Measurements from ENCODE around the gene MDP1.
"Not testable (repeated sequence)": the region's sequence is repeated elsewhere in the genome, so short reads cannot be mapped to it uniquely, and the experiment has no call there.

Gene MDP1

GRCh38 chr14:24249230-24250021, 33.6 kb upstream of the MDP1 start:
- Histone ChIP-seq H3K4me1 (ENCODE audit: control insufficient read depth in 1 of 2, insufficient read depth in 2 of 2, low read length in 2 of 2) (no peaks in the 10 kb centered on the region), H3K27me3 (ENCODE audit: low read depth, low read length) (no peaks in the 10 kb centered on the region), H3K4me3 (ENCODE audit: low read depth in 1 of 2, low read length in 2 of 2) (no peak overlapping the region), H3K36me3 (ENCODE audit: control insufficient read depth in 1 of 2, insufficient read depth in 2 of 2, low read length in 2 of 2) (peaks cover 0 to 4% of the 10 kb centered on the region in 2 donors), H3K27ac (ENCODE audit: low read length) (no peak overlapping the region), H3K9me3 (ENCODE audit: control insufficient read depth in 1 of 2, low read length in 2 of 2) (no peaks in the 10 kb centered on the region)

- peaks cover 0 to 7% of the 10 kb centered on the region in 2 donors for H3K4me1 ChIP-seq (ENCODE audit: control insufficient read depth in 1 of 2, insufficient read depth in 2 of 2, low read length in 2 of 2)
- H3K27me3 ChIP-seq (ENCODE audit: low read depth, low read length), result no peaks in the 10 kb centered on the region
- no peak overlapping the region for H3K27ac ChIP-seq (ENCODE audit: low read length)
These were observed 31.6 kb upstream of the MDP1 start for GRCh38 chr14:24247422-24247821.

GRCh38 chr14:24246765-24247212, 30.9 kb upstream of the MDP1 start:
- Histone ChIP-seq H3K9me3 (ENCODE audit: control insufficient read depth in 1 of 2, low read length in 2 of 2) (no peaks in the 10 kb centered on the region), H3K4me3 (ENCODE audit: low read depth in 1 of 2, low read length in 2 of 2) (no peak overlapping the region), H3K27me3 (ENCODE audit: low read depth, low read length) (no peaks in the 10 kb centered on the region), H3K27ac (ENCODE audit: low read length) (no peak overlapping the region), H3K36me3 (ENCODE audit: control insufficient read depth in 1 of 2, insufficient read depth in 2 of 2, low read length in 2 of 2) (peaks cover 0 to 8% of the 10 kb centered on the region in 2 donors), H3K4me1 (ENCODE audit: control insufficient read depth in 1 of 2, insufficient read depth in 2 of 2, low read length in 2 of 2) (peaks cover 0 to 9% of the 10 kb centered on the region in 2 donors)

More at GRCh38 chr14:24247422-24247821, 31.6 kb upstream of the MDP1 start:
- H3K36me3 ChIP-seq (ENCODE audit: control insufficient read depth in 1 of 2, insufficient read depth in 2 of 2, low read length in 2 of 2), result peaks cover 4 to 5% of the 10 kb centered on the region in 2 donors
- H3K9me3 ChIP-seq (ENCODE audit: control insufficient read depth in 1 of 2, low read length in 2 of 2), result no peaks in the 10 kb centered on the region
- no peak overlapping the region for H3K4me3 ChIP-seq (ENCODE audit: low read depth in 1 of 2, low read length in 2 of 2)

- H3K4me3 ChIP-seq (ENCODE audit: low read depth in 1 of 2, low read length in 2 of 2); H3K27me3 ChIP-seq (ENCODE audit: low read depth, low read length); H3K27ac ChIP-seq (ENCODE audit: low read length); H3K9me3 ChIP-seq (ENCODE audit: control insufficient read depth in 1 of 2, low read length in 2 of 2): not testable (repeated sequence)
- H3K36me3 ChIP-seq (ENCODE audit: control insufficient read depth in 1 of 2, insufficient read depth in 2 of 2, low read length in 2 of 2), result peaks cover 7 to 16% of the 10 kb centered on the region in 2 donors
- H3K4me1 ChIP-seq (ENCODE audit: control insufficient read depth in 1 of 2, insufficient read depth in 2 of 2, low read length in 2 of 2), result peaks cover 6 to 23% of the 10 kb centered on the region in 2 donors
These were observed 29.5 kb upstream of the MDP1 start for GRCh38 chr14:24245350-24245749.

GRCh38 chr14:24243336-24243836, 27.5 kb upstream of the MDP1 start:
- Histone ChIP-seq H3K4me3 (ENCODE audit: low read depth in 1 of 2, low read length in 2 of 2) (peak overlapping the region; percentile 86 to 92), H3K4me1 (ENCODE audit: control insufficient read depth in 1 of 2, insufficient read depth in 2 of 2, low read length in 2 of 2) (peaks cover 15 to 38% of the 10 kb centered on the region in 2 donors), H3K27ac (ENCODE audit: low read length) (peak overlapping the region; percentile 99), H3K9me3 (ENCODE audit: control insufficient read depth in 1 of 2, low read length in 2 of 2) (no peaks in the 10 kb centered on the region), H3K36me3 (ENCODE audit: control insufficient read depth in 1 of 2, insufficient read depth in 2 of 2, low read length in 2 of 2) (peaks cover 26 to 35% of the 10 kb centered on the region in 2 donors), H3K27me3 (ENCODE audit: low read depth, low read length) (no peaks in the 10 kb centered on the region)

GRCh38 chr14:24241829-24242443, 26.1 kb upstream of the MDP1 start:
- no peaks in the 10 kb centered on the region for H3K9me3 ChIP-seq (ENCODE audit: control insufficient read depth in 1 of 2, low read length in 2 of 2)
- peak overlapping the region; percentile 86 to 92 for H3K4me3 ChIP-seq (ENCODE audit: low read depth in 1 of 2, low read length in 2 of 2)
- H3K27ac ChIP-seq (ENCODE audit: low read length), result peak overlapping the region; percentile 99
- no peaks in the 10 kb centered on the region for H3K27me3 ChIP-seq (ENCODE audit: low read depth, low read length)
- H3K36me3 ChIP-seq (ENCODE audit: control insufficient read depth in 1 of 2, insufficient read depth in 2 of 2, low read length in 2 of 2), result peaks cover 41 to 50% of the 10 kb centered on the region in 2 donors
- peaks cover 15 to 38% of the 10 kb centered on the region in 2 donors for H3K4me1 ChIP-seq (ENCODE audit: control insufficient read depth in 1 of 2, insufficient read depth in 2 of 2, low read length in 2 of 2)

GRCh38 chr14:24240110-24240918, 24.4 kb upstream of the MDP1 start:
- Histone ChIP-seq H3K27ac (ENCODE audit: low read length) (peak overlapping the region; percentile 28), H3K4me3 (ENCODE audit: low read depth in 1 of 2, low read length in 2 of 2) (peak overlapping the region in 1 of 2 donors; percentile 86)

GRCh38 chr14:24238527-24239037, 22.7 kb upstream of the MDP1 start:
- no peak overlapping the region for H3K4me3 ChIP-seq (ENCODE audit: low read depth in 1 of 2, low read length in 2 of 2)
- no peak overlapping the region for H3K27ac ChIP-seq (ENCODE audit: low read length)
- no peaks in the 10 kb centered on the region for H3K27me3 ChIP-seq (ENCODE audit: low read depth, low read length)
- peaks cover 15 to 44% of the 10 kb centered on the region in 2 donors for H3K4me1 ChIP-seq (ENCODE audit: control insufficient read depth in 1 of 2, insufficient read depth in 2 of 2, low read length in 2 of 2)
- no peaks in the 10 kb centered on the region for H3K9me3 ChIP-seq (ENCODE audit: control insufficient read depth in 1 of 2, low read length in 2 of 2)
- peaks cover 56 to 63% of the 10 kb centered on the region in 2 donors for H3K36me3 ChIP-seq (ENCODE audit: control insufficient read depth in 1 of 2, insufficient read depth in 2 of 2, low read length in 2 of 2)

More at GRCh38 chr14:24240110-24240918, 24.4 kb upstream of the MDP1 start:
- Histone ChIP-seq H3K9me3 (ENCODE audit: control insufficient read depth in 1 of 2, low read length in 2 of 2) (no peaks in the 10 kb centered on the region), H3K27me3 (ENCODE audit: low read depth, low read length) (no peaks in the 10 kb centered on the region), H3K36me3 (ENCODE audit: control insufficient read depth in 1 of 2, insufficient read depth in 2 of 2, low read length in 2 of 2) (peaks cover 56 to 63% of the 10 kb centered on the region in 2 donors), H3K4me1 (ENCODE audit: control insufficient read depth in 1 of 2, insufficient read depth in 2 of 2, low read length in 2 of 2) (peaks cover 15 to 38% of the 10 kb centered on the region in 2 donors)

- no peak overlapping the region for H3K4me3 ChIP-seq (ENCODE audit: low read depth in 1 of 2, low read length in 2 of 2)
- peaks cover 56 to 63% of the 10 kb centered on the region in 2 donors for H3K36me3 ChIP-seq (ENCODE audit: control insufficient read depth in 1 of 2, insufficient read depth in 2 of 2, low read length in 2 of 2)
- no peak overlapping the region for H3K27ac ChIP-seq (ENCODE audit: low read length)
- no peaks in the 10 kb centered on the region for H3K27me3 ChIP-seq (ENCODE audit: low read depth, low read length)
- no peaks in the 10 kb centered on the region for H3K9me3 ChIP-seq (ENCODE audit: control insufficient read depth in 1 of 2, low read length in 2 of 2)
- H3K4me1 ChIP-seq (ENCODE audit: control insufficient read depth in 1 of 2, insufficient read depth in 2 of 2, low read length in 2 of 2), result peaks cover 19 to 45% of the 10 kb centered on the region in 2 donors
These were observed 22.3 kb upstream of the MDP1 start for GRCh38 chr14:24238123-24238522.

GRCh38 chr14:24237463-24237955, 21.6 kb upstream of the MDP1 start:
- H3K4me1 ChIP-seq (ENCODE audit: control insufficient read depth in 1 of 2, insufficient read depth in 2 of 2, low read length in 2 of 2), result peaks cover 19 to 46% of the 10 kb centered on the region in 2 donors
- H3K4me3 ChIP-seq (ENCODE audit: low read depth in 1 of 2, low read length in 2 of 2), result no peak overlapping the region
- no peaks in the 10 kb centered on the region for H3K9me3 ChIP-seq (ENCODE audit: control insufficient read depth in 1 of 2, low read length in 2 of 2)
- no peaks in the 10 kb centered on the region for H3K27me3 ChIP-seq (ENCODE audit: low read depth, low read length)
- peaks cover 56 to 59% of the 10 kb centered on the region in 2 donors for H3K36me3 ChIP-seq (ENCODE audit: control insufficient read depth in 1 of 2, insufficient read depth in 2 of 2, low read length in 2 of 2)
- H3K27ac ChIP-seq (ENCODE audit: low read length), result no peak overlapping the region
